HG03280 (cell line): ENCODE data around the gene HINT2.

ENCODE experiments used
- ATAC-seq: cut with Tn5 transposase; IDR thresholded peaks from one replicate; pipeline ENCODE4 v1.9.1; 2021; ENCODE audit warnings: mild to moderate bottlenecking, moderate library complexity; ENCODE audit not compliant: unreplicated experiment

The HINT2 gene

GRCh38 chr9:35781066-35781465 lies 33.8 kb downstream of the HINT2 start:
- ATAC-seq: no peak

GRCh38 chr9:35778496-35778895 lies 36.3 kb downstream of the HINT2 start:
- ATAC-seq: no peak

GRCh38 chr9:35776018-35776417 lies 38.8 kb downstream of the HINT2 start:
- no peak for ATAC-seq

GRCh38 chr9:35774907-35775635 lies 39.8 kb downstream of the HINT2 start:
- no peak for ATAC-seq

- no peak for ATAC-seq
Measured at GRCh38 chr9:35771943-35772342, 42.9 kb downstream of the HINT2 start.

- ATAC-seq: no peak
Measured at GRCh38 chr9:35771534-35771933, 43.3 kb downstream of the HINT2 start.

- ATAC-seq: no peak
Measured at GRCh38 chr9:35771075-35771433, 43.8 kb downstream of the HINT2 start.

- no peak for ATAC-seq
Measured at GRCh38 chr9:35769763-35770162, 45.1 kb downstream of the HINT2 start.

- no peak for ATAC-seq
Measured at GRCh38 chr9:35767458-35767857, 47.4 kb downstream of the HINT2 start.

GRCh38 chr9:35766997-35767396 lies 47.8 kb downstream of the HINT2 start:
- no peak for ATAC-seq

- ATAC-seq: no peak
Measured at GRCh38 chr9:35763803-35764202, 51.0 kb downstream of the HINT2 start.

- no peak for ATAC-seq
Measured at GRCh38 chr9:35763181-35763580, 51.7 kb downstream of the HINT2 start.
